GM12874 (cell line): ENCODE data around the gene PHACTR1.

ENCODE experiments used
- TF ChIP-seq, protein P1 (sequence below): IDR thresholded peaks from 2 replicates; pipeline ENCODE4 v1.5.1; 2011; ENCODE audit warnings: low read depth, mild to moderate bottlenecking, control low read depth, low read length, moderate library complexity; ENCODE audit not compliant: insufficient read depth

The PHACTR1 gene

DNA sequence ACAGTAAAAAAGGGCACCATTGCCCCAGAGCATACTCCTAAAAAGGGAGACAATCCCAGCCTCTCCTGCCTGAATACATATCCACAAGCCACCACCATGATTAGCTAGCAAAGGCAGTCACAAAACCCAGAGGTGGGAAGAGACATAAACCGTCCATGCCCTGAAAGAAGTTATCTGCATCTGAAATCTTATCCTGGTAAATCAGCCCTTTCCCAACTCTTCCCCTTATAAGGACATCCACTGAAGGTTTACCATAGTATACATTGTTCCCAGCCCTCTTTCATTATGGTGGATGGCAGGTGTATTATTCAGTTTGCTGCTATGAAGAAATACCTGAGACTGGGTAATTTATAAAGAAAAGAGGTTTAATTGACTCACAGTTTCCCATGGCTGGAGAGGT, 516.5 kb downstream of the PHACTR1 start:
- TF ChIP-seq, protein P1, sequence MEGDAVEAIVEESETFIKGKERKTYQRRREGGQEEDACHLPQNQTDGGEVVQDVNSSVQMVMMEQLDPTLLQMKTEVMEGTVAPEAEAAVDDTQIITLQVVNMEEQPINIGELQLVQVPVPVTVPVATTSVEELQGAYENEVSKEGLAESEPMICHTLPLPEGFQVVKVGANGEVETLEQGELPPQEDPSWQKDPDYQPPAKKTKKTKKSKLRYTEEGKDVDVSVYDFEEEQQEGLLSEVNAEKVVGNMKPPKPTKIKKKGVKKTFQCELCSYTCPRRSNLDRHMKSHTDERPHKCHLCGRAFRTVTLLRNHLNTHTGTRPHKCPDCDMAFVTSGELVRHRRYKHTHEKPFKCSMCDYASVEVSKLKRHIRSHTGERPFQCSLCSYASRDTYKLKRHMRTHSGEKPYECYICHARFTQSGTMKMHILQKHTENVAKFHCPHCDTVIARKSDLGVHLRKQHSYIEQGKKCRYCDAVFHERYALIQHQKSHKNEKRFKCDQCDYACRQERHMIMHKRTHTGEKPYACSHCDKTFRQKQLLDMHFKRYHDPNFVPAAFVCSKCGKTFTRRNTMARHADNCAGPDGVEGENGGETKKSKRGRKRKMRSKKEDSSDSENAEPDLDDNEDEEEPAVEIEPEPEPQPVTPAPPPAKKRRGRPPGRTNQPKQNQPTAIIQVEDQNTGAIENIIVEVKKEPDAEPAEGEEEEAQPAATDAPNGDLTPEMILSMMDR, result no peak

DNA sequence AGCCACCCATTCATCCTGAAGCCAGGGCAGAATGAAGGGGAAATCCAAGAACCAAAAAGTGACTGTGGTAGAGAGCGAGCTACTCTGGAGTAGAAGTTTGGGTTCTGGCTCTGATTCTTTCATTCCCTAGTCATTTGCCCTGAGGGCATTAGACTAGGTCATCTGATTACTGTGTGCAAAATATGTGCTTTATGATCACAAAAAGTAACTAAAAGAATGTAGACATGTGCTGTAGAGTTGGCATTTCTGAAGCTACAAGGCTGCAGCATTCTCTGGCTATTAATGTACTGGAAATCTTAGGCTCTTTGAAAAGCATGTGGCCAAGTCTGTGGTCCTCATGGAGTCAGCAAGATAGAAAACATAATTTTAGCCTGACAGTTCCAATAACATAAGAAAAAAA, 517.6 kb downstream of the PHACTR1 start:
- TF ChIP-seq, protein P1, result no peak

DNA sequence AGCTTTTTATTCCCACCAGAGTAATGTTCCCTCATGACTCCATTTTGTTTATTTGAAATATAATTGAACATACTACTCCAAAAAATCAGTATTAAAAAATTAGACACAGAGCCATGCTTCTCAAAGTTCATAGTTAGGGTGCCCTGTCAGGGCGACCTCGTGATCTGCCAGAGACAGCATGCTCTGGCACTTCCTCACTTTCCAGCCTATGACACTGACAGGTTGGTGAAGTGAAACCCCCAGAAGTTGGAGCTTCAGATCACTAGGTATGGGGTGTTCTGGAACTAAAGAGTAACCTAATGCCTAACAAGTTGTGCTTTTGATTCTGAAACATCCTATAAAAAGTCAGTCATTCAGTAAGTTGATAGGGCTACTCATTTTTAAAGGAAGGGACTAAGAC, 518.8 kb downstream of the PHACTR1 start:
- TF ChIP-seq, protein P1, result no peak

DNA sequence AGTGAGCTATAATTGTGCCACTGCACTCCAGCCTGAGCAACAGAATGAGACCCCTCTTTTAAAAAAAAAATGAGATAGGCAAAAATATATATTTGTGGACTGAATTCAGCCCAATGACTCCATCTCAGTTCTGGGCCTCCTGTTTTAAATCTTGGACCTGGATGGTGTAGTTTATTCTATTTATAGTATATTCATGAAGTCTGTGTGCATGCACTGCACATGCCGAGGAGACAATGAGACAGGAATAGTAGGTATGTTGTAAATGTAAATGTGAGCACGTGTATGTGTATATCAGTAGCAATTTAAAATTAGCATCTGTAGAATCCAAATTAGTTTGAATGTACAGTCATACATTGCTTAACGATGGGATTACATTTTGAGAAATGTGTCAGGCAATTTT, 520.8 kb downstream of the PHACTR1 start:
- TF ChIP-seq, protein P1, result no peak

DNA sequence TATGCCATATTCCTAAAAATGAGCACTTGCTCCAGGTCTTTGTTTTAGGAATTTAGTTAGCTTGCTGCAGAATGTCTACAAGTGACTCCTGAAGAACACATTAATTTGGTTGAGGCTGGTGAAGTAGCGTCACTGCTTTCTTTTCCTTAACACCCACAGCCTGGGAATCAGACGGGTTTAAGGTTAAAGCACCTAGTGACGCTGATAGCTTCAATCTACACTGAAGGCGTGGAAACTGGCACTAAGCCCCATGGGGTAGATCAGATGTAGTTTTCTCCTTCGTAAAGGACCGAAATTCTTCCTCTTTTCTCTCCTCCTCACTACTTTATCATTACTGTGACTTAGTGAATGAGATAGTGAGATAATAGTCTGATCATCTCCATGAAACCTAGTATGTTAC, 521.5 kb downstream of the PHACTR1 start:
- TF ChIP-seq, protein P1, result no peak

DNA sequence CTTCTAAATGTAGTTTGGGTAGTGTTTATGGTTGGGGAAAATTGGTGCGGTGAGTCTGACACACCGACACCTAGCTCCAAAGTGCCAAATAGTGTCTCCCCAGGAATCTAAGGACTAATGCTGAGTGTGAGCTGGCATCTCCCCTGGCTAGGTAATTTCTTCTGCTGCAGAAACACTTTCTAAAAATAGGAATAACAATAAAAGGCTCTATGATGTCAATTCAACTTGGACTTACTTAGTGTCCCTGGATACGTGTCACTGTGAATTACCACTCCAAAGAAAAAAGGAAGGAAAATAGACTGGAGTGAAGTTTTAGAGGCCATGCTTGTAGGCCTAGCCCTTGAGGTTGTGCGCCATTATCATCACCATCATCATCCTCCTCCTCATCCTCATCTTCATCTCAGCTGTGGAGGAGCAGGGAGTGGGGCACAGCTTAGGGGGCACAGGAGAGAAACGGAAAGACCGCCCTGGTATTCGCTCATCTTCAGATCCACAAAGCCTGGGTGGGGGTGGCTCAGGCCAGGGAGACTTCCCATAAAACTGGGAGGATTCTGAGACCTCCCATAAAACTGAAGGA, 522.2 kb downstream of the PHACTR1 start:
- TF ChIP-seq, protein P1, result no peak

DNA sequence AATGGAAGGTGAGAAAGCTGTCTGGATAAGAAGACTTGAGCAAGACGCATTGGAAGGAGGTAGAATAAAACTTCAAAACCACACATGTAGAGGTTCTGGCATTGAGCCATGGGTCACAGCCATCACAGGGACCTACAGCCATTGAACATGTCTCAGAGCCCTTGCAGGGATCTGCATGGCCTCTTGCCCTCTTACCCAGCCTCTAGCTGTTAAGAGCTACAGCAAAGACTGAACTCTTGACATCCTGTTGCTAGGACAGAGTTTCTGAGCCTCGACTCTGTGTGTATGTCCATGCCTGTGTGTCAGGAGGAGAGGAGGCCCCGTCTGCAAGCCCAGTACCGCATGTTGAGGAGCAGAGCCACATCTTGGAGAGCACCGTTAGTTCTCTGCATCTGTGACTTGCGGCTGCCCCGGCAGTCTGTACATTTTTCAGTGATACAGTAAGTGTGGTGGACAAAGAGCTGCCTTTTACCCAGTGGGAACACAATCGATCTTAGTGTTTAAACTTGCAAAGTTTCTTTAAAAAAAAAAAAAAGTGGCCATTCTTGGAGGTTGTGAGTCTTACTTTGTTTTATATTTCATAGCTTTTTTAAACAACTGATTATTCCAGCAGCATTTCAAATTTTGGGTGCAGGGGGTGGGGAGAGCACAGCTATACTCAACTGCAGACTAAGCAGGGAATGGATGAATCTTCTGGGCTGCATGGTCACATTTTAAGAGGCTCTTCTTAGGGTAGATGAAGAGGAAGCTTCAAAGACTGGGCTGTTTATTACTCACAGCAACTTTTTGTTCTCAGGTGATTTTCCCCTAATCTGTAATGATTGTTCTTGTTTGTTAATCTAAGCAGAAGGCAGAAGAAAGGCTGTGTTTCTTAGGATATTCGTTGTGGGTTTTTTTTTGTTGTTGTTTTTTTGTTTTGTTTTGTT, 523.2 kb downstream of the PHACTR1 start:
- TF ChIP-seq, protein P1, result no peak
